Sigmoid colon (tissue), 7 donors: ENCODE measurements around the gene CARD9. TPM values are rescaled to one million over a fixed set of nuclear protein-coding genes. Genes with fewer than 3 reads are reported as not detected.
A peak's percentile ranks its signal among the peaks of the same experiment; 100 is the strongest.

ENCODE experiments used
- DNase-seq: peaks from one replicate; pipeline ENCODE4 v3.0.0-alpha.2; 2019
- H3K27ac ChIP-seq, 4 donors: fragments of 200-600 bp; sonication (generic); one replicate each; pipeline ENCODE4 v1.5.1; 2016 to 2019; ENCODE audit warnings: mild to moderate bottlenecking in 1 of 4
- H3K27me3 ChIP-seq, 3 donors: fragments of 200-600 bp; sonication (generic); one replicate each; pipeline ENCODE4 v1.5.1; 2019; ENCODE audit warnings: mild to moderate bottlenecking in 1 of 3
- H3K36me3 ChIP-seq, 4 donors: fragments of 200-600 bp; sonication (generic); one replicate each; pipeline ENCODE4 v1.5.1; 2016 to 2019
- H3K4me1 ChIP-seq, 4 donors: fragments of 200-600 bp; sonication (generic); one replicate each; pipeline ENCODE4 v1.5.1; 2017 to 2019
- H3K4me3 ChIP-seq, 4 donors: fragments of 200-600 bp; sonication (generic); one replicate each; pipeline ENCODE4 v1.5.1; 2017 to 2019; ENCODE audit warnings: mild to moderate bottlenecking in 2 of 4, moderate library complexity in 1 of 4
- H3K9me3 ChIP-seq, 4 donors: fragments of 200-600 bp in 3 of 4; sonication (generic) in 3 of 4; one replicate each; pipeline versions ENCODE4 v1.5.1 to v1.6.1; 2013 to 2019
- EP300 ChIP-seq, 4 donors: sonication (generic); formaldehyde crosslinking; IDR thresholded peaks; one replicate each; pipeline ENCODE4 v1.6.1; 2017; ENCODE audit warnings: antibody characterized with exemption in 4 of 4
- POLR2A ChIP-seq, 2 donors: fragments of 450-650 bp; IDR thresholded peaks; one replicate each; pipeline ENCODE4 v1.6.1; 2016; ENCODE audit warnings: antibody characterized with exemption in 2 of 2, mild to moderate bottlenecking in 2 of 2, moderate library complexity in 2 of 2
- POLR2AphosphoS5 ChIP-seq, 4 donors: sonication (generic); formaldehyde crosslinking; IDR thresholded peaks; one replicate each; pipeline ENCODE4 v1.6.1; 2017; ENCODE audit warnings: antibody characterized with exemption in 4 of 4
- WGBS, 2 donors: extraction: QIAGEN DNeasy Blood & Tissue Kit; methylation state at CpG; one replicate each; pipeline ENCODE4 v1.1.7; 2013; 5-methylcytosine and 5-hydroxymethylcytosine counted together
- intact Hi-C: fragments of 100-400 bp; cut with DNase I; formaldehyde crosslinking; loops from one replicate; pipeline ENCODE4 v1.15.1; 2023
- polyA plus RNA-seq, 3 donors: library from polyadenylated mRNA; stranded (reverse); fragments of 200-250 nt; gene quantifications; one replicate each; pipeline ENCODE4 v1.2.3, GENCODE V29; 2013
- total RNA-seq, 4 donors: library from RNA; depleted of rRNA; stranded (reverse); fragments of >200 nt; gene quantifications; one replicate each; pipeline ENCODE4 v1.1.0, GENCODE V29; 2016
- TF ChIP-seq, protein P1 (sequence below), 4 experiments: fragments of 450-650 bp in 3 of 4; fragments of 200-600 bp in 1 of 4; IDR thresholded peaks; one replicate each; pipeline ENCODE4 v1.5.1; 2016 to 2019; ENCODE audit warnings: antibody characterized with exemption in 4 of 4, mild to moderate bottlenecking in 3 of 4, moderate library complexity in 2 of 4
- donor health status: healthy with polysubstance abuse.
- donor health status: Bipolar disorder and iron deficiency.
- donor health status: healthy.

CARD9 gene
- total and polyA plus RNA-seq, 7 donors: 1.5 to 6.9 (median 2.3) TPM

GRCh38 chr9:136372561-136373299 is 739 bp downstream of the CARD9 start:
- Histone ChIP-seq H3K4me3 (peak overlapping the region in 2 of 4 donors; percentile 22 to 25), H3K4me1 (peaks cover 0 to 8% (median 0%) of the 10 kb centered on the region in 4 donors), H3K27me3 (no peaks in the 10 kb centered on the region), H3K27ac (peak overlapping the region in 1 of 4 donors; percentile 15), H3K9me3 (no peaks in the 10 kb centered on the region), H3K36me3 (no peaks in the 10 kb centered on the region)
- peak in 1 of 4 donors; percentile 9 for TF ChIP-seq POLR2AphosphoS5 (IDR thresholded peaks at IDR 0.05)
- TF ChIP-seq, protein P1, sequence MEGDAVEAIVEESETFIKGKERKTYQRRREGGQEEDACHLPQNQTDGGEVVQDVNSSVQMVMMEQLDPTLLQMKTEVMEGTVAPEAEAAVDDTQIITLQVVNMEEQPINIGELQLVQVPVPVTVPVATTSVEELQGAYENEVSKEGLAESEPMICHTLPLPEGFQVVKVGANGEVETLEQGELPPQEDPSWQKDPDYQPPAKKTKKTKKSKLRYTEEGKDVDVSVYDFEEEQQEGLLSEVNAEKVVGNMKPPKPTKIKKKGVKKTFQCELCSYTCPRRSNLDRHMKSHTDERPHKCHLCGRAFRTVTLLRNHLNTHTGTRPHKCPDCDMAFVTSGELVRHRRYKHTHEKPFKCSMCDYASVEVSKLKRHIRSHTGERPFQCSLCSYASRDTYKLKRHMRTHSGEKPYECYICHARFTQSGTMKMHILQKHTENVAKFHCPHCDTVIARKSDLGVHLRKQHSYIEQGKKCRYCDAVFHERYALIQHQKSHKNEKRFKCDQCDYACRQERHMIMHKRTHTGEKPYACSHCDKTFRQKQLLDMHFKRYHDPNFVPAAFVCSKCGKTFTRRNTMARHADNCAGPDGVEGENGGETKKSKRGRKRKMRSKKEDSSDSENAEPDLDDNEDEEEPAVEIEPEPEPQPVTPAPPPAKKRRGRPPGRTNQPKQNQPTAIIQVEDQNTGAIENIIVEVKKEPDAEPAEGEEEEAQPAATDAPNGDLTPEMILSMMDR (IDR thresholded peaks at IDR 0.05): no peak
- peak; percentile 82 for DNase-seq
- intact Hi-C loops: no loop called here
- 11 to 13% methylated on average over 21 of the region's 21 CpGs for WGBS, 2 donors

DNA sequence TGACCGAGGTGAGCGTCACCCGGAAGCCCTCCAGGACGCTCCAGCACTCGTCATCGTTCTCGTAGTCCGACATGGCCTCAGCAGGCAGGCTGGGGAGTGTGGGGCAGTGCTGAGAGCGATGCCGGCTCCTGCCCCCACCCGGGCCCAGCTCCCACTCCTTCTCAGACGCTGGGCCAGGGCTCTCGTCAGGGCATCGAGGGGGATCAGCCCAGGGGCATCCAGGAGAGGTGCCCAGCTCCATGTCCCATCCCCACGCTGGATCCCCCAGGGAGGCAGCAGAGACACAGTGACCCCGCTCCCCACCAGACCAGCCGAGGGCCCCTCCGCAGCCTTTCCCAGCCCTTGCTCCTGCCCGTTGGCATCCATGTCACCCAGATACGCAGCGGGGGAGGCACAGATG is 1.5 kb downstream of the CARD9 start:
- H3K4me1 ChIP-seq: peaks cover 0 to 8% (median 0%) of the 10 kb centered on the region in 4 donors
- TF ChIP-seq POLR2A (IDR thresholded peaks at IDR 0.05): no peak
- TF ChIP-seq, protein P1 (IDR thresholded peaks at IDR 0.05): no peak
- no peak for TF ChIP-seq EP300 (IDR thresholded peaks at IDR 0.05)
- no peak for TF ChIP-seq POLR2AphosphoS5 (IDR thresholded peaks at IDR 0.05)
- H3K27me3 ChIP-seq: no peaks in the 10 kb centered on the region
- no peak overlapping the region for H3K4me3 ChIP-seq
- 86 to 92% methylated on average over 21 of the region's 21 CpGs for WGBS, 2 donors
- H3K36me3 ChIP-seq: no peaks in the 10 kb centered on the region
- H3K27ac ChIP-seq: no peak overlapping the region
- DNase-seq: no peak
- H3K9me3 ChIP-seq: no peaks in the 10 kb centered on the region
- intact Hi-C loops: no loop called here

GRCh38 chr9:136371533-136371880 is 2.0 kb downstream of the CARD9 start:
- intact Hi-C loops: no loop called here
- Histone ChIP-seq H3K27ac (no peak overlapping the region), H3K27me3 (no peaks in the 10 kb centered on the region), H3K4me3 (no peak overlapping the region), H3K4me1 (peaks cover 0 to 8% (median 0%) of the 10 kb centered on the region in 4 donors), H3K36me3 (no peaks in the 10 kb centered on the region), H3K9me3 (no peaks in the 10 kb centered on the region)
- DNase-seq: no peak
- WGBS, 2 donors: 86 to 92% methylated on average over 13 of the region's 13 CpGs
- TF ChIP-seq, protein P1 (IDR thresholded peaks at IDR 0.05): no peak
- TF ChIP-seq POLR2A (IDR thresholded peaks at IDR 0.05) (no peak), POLR2AphosphoS5 (IDR thresholded peaks at IDR 0.05) (no peak), EP300 (IDR thresholded peaks at IDR 0.05) (no peak)

DNA sequence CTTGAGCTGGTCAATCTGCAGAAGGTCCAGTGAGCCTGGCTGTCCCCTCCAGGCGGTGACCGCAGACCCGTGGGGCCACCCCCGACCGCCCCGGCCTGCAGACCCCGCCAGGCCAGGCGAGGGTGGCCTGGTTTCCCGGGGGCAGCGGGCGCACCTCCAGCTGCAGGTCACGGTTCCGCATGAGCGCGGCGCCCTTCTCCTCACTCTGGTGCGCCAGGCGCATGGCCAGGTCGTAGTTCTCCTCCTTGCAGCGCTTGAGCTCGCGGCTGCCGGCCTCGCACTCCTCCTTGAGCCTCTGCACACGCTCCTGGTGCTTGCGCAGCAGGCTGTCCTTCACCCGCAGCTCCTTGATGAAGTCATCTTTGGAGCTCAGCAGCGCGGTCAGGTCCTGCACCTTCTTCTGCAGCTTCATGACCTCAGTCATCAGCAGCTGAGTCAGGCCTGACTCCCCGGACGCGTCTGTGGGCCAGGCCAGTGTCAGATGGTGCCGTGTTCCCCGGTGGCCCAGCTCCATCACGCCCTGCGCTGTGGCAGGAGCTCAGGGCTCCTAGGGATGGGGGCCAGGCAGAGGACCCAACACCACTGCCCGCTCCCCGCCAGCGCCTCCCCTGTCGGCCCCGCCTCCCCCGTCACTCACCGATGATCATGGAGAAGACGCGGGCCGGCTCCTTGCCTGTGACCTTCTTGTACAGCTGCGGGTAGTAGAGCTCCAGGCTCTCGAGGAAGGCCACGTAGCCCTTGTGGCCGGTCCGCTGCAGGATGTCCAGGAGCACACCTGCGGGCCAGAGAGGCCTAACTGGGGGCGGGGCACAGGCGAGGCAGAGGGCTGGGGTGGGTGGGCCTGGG is 2.6 kb downstream of the CARD9 start:
- H3K36me3 ChIP-seq: no peaks in the 10 kb centered on the region
- no peak for DNase-seq
- H3K27ac ChIP-seq: no peak overlapping the region
- H3K4me3 ChIP-seq: no peak overlapping the region
- no peaks in the 10 kb centered on the region for H3K9me3 ChIP-seq
- no peaks in the 10 kb centered on the region for H3K27me3 ChIP-seq
- H3K4me1 ChIP-seq: peaks cover 0 to 8% (median 0%) of the 10 kb centered on the region in 4 donors
- intact Hi-C loops: no loop called here
- TF ChIP-seq, protein P1 (IDR thresholded peaks at IDR 0.05): no peak
- TF ChIP-seq POLR2AphosphoS5 (IDR thresholded peaks at IDR 0.05) (no peak), EP300 (IDR thresholded peaks at IDR 0.05) (no peak), POLR2A (IDR thresholded peaks at IDR 0.05) (no peak)
- WGBS, 2 donors: 93 to 95% methylated on average over 54 of the region's 54 CpGs
